Panc1 (cell line): ENCODE results near the gene PICALM. TPM values are rescaled to one million over a fixed set of nuclear protein-coding genes. Genes with fewer than 3 reads are reported as not detected.

Experiments used
- ATAC-seq: fragments of 200-7000 bp; cut with Tn5 transposase; 2 replicates; pipeline ENCODE4 v1.9.1; 2020; ENCODE audit warnings: mild to moderate bottlenecking, moderate library complexity
- BruUV-seq: library from RNA; stranded (reverse); fragments of 400-500 nt; replicated peaks from 2 replicates; lab custom pipeline; 2021; lab: Mats Ljungman, UMichigan
- CTCF ChIA-PET: fragments of 300-600 bp; sonication (Branson Sonifier 250); formaldehyde crosslinking; loops from one replicate; lab custom pipeline; 2022; ENCODE audit warnings: antibody characterized with exemption; lab: Charles Lee
- POLR2A ChIA-PET: fragments of 300-600 bp; sonication (Branson Sonifier 250); formaldehyde crosslinking; loops from one replicate; lab custom pipeline; 2022; ENCODE audit warnings: antibody characterized with exemption; lab: Charles Lee
- DNase-seq: peaks from one replicate; pipeline ENCODE4 v3.0.0-alpha.2; 2010; ENCODE audit warnings: low read depth, low spot score
- H3K27ac ChIP-seq: 2 replicates; pipeline ENCODE4 v1.5.1; 2011; ENCODE audit warnings: mild to moderate bottlenecking, low read length, inconsistent platforms
- H3K27me3 ChIP-seq: fragments of 200-500 bp; sonication (Bioruptor generic); 2 replicates; pipeline ENCODE4 v1.6.0; 2014; ENCODE audit warnings: low read length, inconsistent platforms; ENCODE audit not compliant: control insufficient read depth, insufficient read depth
- H3K36me3 ChIP-seq: fragments of 200-500 bp; sonication (Bioruptor generic); 2 replicates; pipeline ENCODE4 v1.5.1; 2014; ENCODE audit warnings: inconsistent platforms, mild to moderate bottlenecking, low read length, moderate library complexity; ENCODE audit not compliant: control insufficient read depth, insufficient read depth
- H3K4me1 ChIP-seq: 2 replicates; pipeline ENCODE4 v1.5.1; 2011; ENCODE audit warnings: inconsistent platforms, mild to moderate bottlenecking, low read length, moderate library complexity; ENCODE audit not compliant: control insufficient read depth, insufficient read depth
- H3K4me3 ChIP-seq, 2 experiments: 2 replicates each; pipeline ENCODE4 v1.5.1; 2011 to 2012; ENCODE audit warnings: low read depth in 2 of 2, low read length in 2 of 2, mild to moderate bottlenecking in 2 of 2, inconsistent platforms in 1 of 2, moderate library complexity in 1 of 2
- H3K9me3 ChIP-seq: fragments of 200-500 bp; sonication (Bioruptor generic); 2 replicates; pipeline ENCODE4 v1.5.1; 2014; ENCODE audit warnings: low read depth, mild to moderate bottlenecking, inconsistent platforms, low read length, moderate library complexity; ENCODE audit not compliant: control insufficient read depth, insufficient read depth
- POLR2AphosphoS5 ChIP-seq: IDR thresholded peaks from 2 replicates; pipeline ENCODE4 v1.6.1; 2012; ENCODE audit warnings: mild to moderate bottlenecking, low read depth, low read length, moderate library complexity
- SIN3A ChIP-seq: IDR thresholded peaks from 2 replicates; pipeline ENCODE4 v1.6.1; 2012; ENCODE audit warnings: low read depth, mild to moderate bottlenecking, low read length, moderate library complexity, borderline replicate concordance; ENCODE audit not compliant: insufficient read depth
- TCF7L2 ChIP-seq: IDR thresholded peaks from 2 replicates; pipeline ENCODE4 v1.6.1; 2011; ENCODE audit warnings: mild to moderate bottlenecking, low read depth, low read length, inconsistent platforms
- in situ Hi-C: cut with HindIII; loops from 2 replicates; pipeline ENCODE4 v1.10.0; 2016; ENCODE audit warnings: low sequenced_read_pairs, low pct_unique_long_range_greater_than_20kb
- intact Hi-C: fragments of 100-400 bp; cut with micrococcal nuclease; formaldehyde crosslinking; loops from one replicate; pipeline ENCODE4 v1.10.0; 2022; ENCODE audit not compliant: unreplicated experiment
- total RNA-seq: library from RNA; stranded (reverse); gene quantifications from one replicate; pipeline ENCODE4 v1.2.1, GENCODE V29; 2021; ENCODE audit not compliant: unreplicated experiment
- TF ChIP-seq, protein P1 (sequence below), 2 experiments: IDR thresholded peaks; 2 replicates each; pipeline ENCODE4 v1.6.1; 2011 to 2012; ENCODE audit warnings: low read depth in 2 of 2, control low read depth in 1 of 2, low read length in 1 of 2, mild to moderate bottlenecking in 1 of 2, moderate library complexity in 1 of 2; ENCODE audit not compliant: insufficient read depth in 1 of 2
- TF ChIP-seq, protein P2 (sequence below): fragments of 450-650 bp; IDR thresholded peaks from 2 replicates; pipeline ENCODE4 v1.5.1; 2017; ENCODE audit warnings: mild to moderate bottlenecking

PICALM gene
- total RNA-seq, 1 experiment from 2014 or later: 153 TPM

DNA sequence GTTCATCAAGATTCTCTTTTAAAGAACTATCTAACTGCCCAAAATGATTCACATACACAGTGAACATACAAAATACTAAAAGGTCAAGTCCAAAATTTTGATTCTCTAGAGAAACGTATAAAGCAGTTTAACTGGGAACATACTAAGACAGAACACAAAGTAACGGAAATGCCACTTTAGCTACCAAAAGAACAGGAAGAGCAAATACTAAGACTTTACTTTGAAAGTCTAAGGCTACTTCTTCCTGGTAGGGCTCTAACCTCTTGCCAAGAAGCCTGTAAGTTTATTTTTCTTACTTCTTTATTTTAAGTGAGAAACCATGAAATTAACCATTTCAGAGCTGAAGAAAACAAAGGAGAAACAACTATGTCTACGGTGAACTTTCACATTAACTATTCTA is 6.2 kb downstream of the PICALM start:
- DNase-seq: no peak
- Histone ChIP-seq H3K4me3 (no peak overlapping the region), H3K9me3 (no peaks in the 10 kb centered on the region), H3K4me1 (peaks cover 47% of the 10 kb centered on the region), H3K27me3 (no peaks in the 10 kb centered on the region), H3K27ac (no peak overlapping the region), H3K36me3 (no peaks in the 10 kb centered on the region; the same call in 1 of the 2 replicates)
- in situ Hi-C loops (no loop called here), intact Hi-C loops (no loop called here)
- BruUV-seq: no TSS peak
- no peak for ATAC-seq
- ChIA-PET CTCF (no interaction called here), POLR2A (no interaction called here)
- TF ChIP-seq POLR2AphosphoS5 (no peak), SIN3A (no peak), TCF7L2 (no peak)
- TF ChIP-seq, protein P1, sequence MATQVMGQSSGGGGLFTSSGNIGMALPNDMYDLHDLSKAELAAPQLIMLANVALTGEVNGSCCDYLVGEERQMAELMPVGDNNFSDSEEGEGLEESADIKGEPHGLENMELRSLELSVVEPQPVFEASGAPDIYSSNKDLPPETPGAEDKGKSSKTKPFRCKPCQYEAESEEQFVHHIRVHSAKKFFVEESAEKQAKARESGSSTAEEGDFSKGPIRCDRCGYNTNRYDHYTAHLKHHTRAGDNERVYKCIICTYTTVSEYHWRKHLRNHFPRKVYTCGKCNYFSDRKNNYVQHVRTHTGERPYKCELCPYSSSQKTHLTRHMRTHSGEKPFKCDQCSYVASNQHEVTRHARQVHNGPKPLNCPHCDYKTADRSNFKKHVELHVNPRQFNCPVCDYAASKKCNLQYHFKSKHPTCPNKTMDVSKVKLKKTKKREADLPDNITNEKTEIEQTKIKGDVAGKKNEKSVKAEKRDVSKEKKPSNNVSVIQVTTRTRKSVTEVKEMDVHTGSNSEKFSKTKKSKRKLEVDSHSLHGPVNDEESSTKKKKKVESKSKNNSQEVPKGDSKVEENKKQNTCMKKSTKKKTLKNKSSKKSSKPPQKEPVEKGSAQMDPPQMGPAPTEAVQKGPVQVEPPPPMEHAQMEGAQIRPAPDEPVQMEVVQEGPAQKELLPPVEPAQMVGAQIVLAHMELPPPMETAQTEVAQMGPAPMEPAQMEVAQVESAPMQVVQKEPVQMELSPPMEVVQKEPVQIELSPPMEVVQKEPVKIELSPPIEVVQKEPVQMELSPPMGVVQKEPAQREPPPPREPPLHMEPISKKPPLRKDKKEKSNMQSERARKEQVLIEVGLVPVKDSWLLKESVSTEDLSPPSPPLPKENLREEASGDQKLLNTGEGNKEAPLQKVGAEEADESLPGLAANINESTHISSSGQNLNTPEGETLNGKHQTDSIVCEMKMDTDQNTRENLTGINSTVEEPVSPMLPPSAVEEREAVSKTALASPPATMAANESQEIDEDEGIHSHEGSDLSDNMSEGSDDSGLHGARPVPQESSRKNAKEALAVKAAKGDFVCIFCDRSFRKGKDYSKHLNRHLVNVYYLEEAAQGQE (IDR thresholded peaks at IDR 0.05; ENCODE audit: insufficient read depth in 1 of 2, low read depth in 2 of 2, low read length in 1 of 2): no peak
- TF ChIP-seq, protein P2, sequence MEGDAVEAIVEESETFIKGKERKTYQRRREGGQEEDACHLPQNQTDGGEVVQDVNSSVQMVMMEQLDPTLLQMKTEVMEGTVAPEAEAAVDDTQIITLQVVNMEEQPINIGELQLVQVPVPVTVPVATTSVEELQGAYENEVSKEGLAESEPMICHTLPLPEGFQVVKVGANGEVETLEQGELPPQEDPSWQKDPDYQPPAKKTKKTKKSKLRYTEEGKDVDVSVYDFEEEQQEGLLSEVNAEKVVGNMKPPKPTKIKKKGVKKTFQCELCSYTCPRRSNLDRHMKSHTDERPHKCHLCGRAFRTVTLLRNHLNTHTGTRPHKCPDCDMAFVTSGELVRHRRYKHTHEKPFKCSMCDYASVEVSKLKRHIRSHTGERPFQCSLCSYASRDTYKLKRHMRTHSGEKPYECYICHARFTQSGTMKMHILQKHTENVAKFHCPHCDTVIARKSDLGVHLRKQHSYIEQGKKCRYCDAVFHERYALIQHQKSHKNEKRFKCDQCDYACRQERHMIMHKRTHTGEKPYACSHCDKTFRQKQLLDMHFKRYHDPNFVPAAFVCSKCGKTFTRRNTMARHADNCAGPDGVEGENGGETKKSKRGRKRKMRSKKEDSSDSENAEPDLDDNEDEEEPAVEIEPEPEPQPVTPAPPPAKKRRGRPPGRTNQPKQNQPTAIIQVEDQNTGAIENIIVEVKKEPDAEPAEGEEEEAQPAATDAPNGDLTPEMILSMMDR: no peak

GRCh38 chr11:86061483-86062205 is 7.2 kb downstream of the PICALM start:
- in situ Hi-C loops (no loop called here), intact Hi-C loops (no loop called here)
- H3K27me3 ChIP-seq: no peaks in the 10 kb centered on the region
- DNase-seq: no peak
- CTCF ChIA-PET: interaction anchor here (0.7 kb wide), 1 partner anchor 132 kb away, joined by 3 read pairs; no protein-coding TSS in a partner anchor
- POLR2A ChIA-PET: interaction anchor here (0.6 kb wide), 1 partner anchor 188 kb away, joined by 6 read pairs; no protein-coding TSS in a partner anchor
- TF ChIP-seq, protein P1 (IDR thresholded peaks at IDR 0.05; ENCODE audit: insufficient read depth in 1 of 2, low read depth in 2 of 2, low read length in 1 of 2): no peak
- TF ChIP-seq SIN3A: no peak
- TF ChIP-seq, protein P2: no peak
- TF ChIP-seq POLR2AphosphoS5: no peak
- no peak for ATAC-seq
- H3K27ac ChIP-seq: no peak overlapping the region
- H3K36me3 ChIP-seq: no peaks in the 10 kb centered on the region
- no peak overlapping the region for H3K4me3 ChIP-seq
- peaks cover 47% of the 10 kb centered on the region for H3K4me1 ChIP-seq
- H3K9me3 ChIP-seq: no peaks in the 10 kb centered on the region
- BruUV-seq: no TSS peak
